ENCODE measurements around the gene SCTR.

SCTR gene

GRCh38 chr2:119393971-119394748, 130.1 kb downstream of the SCTR start:
- Histone ChIP-seq H3K4me1 (ENCODE audit: control insufficient read depth, insufficient read depth, low read length) (no peaks in the 10 kb centered on the region), H3K4me3 (ENCODE audit: low read length) (no peak overlapping the region), H3K36me3 (ENCODE audit: control insufficient read depth, insufficient read depth, low read length) (no peaks in the 10 kb centered on the region), H3K9me3 (ENCODE audit: control insufficient read depth, insufficient read depth, low read length) (no peaks in the 10 kb centered on the region), H3K27me3 (ENCODE audit: control insufficient read depth, insufficient read depth, low read length) (no peaks in the 10 kb centered on the region), H3K27ac (ENCODE audit: low read length) (no peak overlapping the region)
- DNase-seq (ENCODE audit: low read depth, low spot score): no peak
- no CpG with 5 or more reads among the region's 3 CpGs for WGBS (ENCODE audit: insufficient coverage, insufficient read length)
